ENCODE data around the gene BRD3.
A peak's percentile ranks its signal among the peaks of the same experiment; 100 is the strongest.

Gene BRD3

DNA sequence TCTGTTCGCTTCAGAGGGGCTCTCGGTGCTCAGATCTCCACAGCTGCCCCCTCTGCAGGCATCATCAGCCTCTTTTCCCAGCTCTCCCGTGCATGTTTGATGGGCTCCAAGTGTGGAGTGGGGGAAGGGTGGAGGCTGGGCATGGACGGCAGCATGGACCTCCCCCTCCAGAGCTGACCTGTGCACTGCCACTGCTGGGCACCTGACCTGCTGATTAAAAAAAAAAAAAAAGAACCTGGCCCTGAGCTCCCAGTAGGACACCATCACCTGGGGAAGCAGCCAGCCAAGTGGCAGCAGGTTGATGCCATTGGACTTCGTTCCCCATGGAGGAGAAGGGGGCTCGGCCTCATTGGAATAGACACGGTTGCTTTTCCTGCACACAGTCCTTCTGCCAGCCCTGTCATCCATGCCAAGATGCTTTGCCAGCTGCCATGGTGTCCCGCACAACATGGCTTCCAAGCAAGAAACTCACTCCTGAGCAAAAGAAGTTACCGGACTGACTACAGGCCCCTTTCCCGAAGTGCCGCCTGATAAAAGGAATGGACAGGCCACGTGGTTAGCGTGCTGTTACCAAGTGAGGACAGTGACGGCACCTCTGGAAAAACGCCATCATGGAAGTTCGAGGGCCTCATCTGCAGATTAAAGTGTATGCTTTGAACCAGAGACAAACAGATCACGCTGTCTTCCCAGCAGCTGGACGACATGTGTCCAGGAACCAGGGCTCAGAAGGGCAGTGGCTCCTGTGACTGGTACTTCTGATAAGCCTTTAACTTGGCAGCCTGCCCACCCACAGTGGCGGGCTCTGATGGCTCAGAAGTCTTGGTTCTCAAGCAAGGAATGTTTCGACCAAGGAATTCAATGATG lies 57.3 kb downstream of the BRD3 start:
- no peak for DNase-seq

DNA sequence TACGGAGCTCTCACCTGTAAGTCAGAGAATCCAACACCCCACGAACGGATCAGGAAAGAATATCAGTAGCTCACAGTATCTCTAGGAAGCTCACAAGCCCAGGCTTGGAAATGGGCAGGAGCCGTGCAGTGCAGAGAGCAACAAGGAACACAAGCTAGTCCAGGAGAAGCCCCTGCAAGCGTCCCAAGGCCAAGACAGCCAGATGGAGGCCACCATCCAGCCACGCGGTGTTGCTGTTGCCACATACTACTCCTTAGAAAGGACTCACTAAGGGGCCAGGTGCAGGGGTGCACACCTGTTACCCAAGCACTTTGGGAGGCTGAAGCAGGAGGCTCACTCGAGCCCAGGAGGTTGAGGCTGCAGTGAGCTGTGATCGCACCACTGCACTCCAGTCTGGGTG lies 60.3 kb downstream of the BRD3 start:
- DNase-seq, result no peak

DNA sequence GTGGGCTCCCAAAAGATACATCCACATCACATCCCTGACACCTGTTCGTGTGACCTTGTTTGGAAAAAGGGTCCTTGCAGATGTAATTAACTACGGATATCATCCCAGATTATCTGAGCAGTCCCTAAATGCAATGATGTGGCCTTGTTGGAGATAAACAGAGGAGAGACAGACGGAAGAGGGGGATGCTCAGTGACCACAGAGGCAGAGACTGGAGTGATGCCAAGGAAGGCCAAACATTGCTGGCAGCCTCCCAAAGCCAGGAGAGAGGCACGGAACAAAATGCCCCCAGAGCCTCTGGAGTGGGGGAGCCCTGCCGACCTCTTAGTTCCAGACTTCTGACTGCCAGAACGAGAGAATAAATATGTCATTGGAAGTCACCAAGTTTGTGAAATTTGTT lies 60.7 kb downstream of the BRD3 start:
- DNase-seq, result no peak

DNA sequence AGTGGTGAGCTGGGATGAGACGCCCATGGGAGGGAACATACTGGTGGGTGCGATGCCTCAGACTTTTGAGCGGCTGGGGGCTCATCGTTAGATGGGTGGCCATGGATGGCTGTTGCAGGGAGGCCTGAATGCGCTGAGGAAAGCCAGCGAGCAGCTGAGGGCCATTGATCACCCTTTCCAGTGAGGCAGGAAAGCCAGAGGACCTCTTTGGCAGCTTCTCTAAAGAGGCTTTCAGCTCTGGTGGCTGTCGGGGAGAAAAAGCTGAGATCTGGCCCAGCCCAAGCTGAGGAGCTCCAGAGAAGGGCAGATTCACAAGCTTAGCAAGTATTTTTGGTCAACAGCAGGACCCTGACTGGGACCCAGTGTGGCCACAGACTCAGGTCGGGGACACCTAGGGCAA lies 62.4 kb downstream of the BRD3 start:
- no peak for DNase-seq

DNA sequence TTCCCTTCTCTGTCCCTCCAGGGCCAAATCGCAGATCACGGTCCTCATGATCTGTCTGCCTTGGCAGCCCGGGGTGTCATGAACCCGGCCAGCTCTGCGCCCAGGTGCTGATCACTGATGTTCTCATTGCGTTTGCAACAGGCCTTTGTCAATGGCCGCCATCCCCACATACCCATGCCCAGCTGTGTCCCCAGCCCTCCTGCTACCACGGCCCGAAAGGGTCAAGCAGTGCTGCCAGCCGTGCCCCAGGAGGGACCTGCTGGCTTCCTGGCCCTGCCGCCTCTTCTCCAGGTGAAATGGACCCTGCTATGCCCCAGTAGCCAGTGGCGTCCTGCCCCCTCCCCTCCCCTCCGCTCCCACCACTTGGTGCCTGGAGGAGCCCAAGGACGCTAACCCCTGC lies 62.9 kb downstream of the BRD3 start:
- DNase-seq, result no peak

DNA sequence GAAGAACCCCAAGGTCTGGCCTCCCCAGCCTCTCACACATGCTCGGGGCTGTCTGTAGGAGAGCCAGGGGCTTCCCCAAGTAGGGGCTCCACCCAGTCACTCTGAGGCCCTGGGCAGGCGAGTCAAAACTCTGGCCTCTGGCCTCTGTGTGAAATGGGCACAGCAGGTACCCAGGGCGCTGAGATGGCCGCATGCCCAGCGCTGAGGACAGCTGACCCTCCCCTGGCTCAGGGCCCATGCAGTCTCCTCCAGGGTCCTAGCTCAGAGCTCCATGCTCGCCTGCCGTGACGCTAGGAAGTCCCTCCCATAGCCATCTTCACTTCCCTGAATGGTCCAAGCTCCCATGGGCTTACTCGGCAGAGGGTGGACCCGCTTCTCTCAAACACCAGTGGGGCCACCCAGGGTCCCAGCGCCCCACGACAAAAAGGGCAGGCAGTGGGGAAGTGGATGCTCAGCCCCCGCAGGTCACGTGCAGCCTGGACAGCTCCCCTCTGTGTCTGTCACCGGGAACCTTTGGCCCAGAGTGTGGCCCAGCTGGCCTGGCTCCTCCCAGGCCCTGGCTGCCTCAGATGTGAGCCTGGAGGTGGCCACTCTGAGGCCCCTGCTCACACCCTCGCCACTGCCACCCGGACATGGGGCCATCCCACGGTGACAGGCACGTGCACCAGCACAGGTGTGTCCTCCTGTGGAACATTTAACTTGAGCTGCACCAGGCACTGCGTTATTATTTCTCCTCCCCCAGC lies 63.5 kb downstream of the BRD3 start:
- no peak for DNase-seq

DNA sequence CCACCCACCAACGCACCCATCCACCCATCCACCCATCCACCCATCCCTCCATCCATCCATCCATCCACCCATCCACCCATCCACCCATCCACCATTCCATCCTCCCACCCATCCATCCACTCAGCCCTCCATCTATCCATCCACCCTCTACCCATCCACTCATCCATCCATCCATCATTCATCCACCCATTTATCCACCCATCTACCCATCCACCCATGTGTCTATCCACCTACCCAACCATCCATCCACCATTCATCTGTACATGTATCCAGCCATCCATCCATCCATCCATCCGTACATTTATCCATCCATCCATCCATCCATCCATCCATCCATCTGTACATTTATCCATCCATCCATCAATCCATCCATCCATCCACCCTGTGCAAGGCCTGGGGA lies 64.6 kb downstream of the BRD3 start:
- no peak for DNase-seq

DNA sequence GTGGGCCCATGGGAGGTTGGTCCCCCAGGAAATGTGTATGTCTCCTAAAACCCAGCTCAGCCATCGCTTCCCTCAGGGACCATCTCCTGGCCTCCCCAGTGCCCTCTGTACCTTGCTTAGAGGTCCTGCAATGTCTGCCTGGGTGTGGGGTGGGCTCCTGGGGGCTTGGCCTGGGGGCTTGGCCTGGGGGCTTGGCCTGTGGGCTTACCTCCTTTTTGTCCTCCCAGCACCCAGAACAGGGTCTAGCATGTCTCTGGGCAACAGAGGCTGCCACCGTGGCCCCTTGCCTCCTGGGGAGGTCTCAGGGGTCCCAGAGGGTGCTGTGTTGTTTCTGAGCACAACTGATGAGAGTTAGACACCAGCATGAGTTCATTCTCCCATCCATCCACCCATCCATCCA lies 65.0 kb downstream of the BRD3 start:
- DNase-seq, result no peak

DNA sequence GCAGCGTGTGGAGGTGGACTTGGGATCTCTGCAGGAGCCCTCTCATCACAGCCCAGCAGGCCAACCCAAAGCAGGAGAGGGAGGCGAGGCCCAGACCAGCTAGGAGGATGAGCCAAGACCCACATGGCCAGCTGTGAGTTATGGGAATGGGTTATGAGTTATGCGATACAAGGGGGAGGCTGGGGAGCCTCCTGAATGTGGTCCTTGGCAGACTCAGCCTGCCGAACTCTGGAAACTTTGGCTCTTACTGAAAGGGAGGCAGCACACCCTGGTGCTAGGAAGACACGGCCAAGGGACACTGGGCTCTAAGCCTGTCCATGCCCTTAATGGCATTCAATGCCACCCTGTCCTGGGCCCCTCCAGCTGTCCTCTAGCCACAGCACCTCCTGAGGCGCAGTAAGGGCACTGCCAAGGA lies 68.0 kb downstream of the BRD3 start:
- DNase-seq, result no peak

DNA sequence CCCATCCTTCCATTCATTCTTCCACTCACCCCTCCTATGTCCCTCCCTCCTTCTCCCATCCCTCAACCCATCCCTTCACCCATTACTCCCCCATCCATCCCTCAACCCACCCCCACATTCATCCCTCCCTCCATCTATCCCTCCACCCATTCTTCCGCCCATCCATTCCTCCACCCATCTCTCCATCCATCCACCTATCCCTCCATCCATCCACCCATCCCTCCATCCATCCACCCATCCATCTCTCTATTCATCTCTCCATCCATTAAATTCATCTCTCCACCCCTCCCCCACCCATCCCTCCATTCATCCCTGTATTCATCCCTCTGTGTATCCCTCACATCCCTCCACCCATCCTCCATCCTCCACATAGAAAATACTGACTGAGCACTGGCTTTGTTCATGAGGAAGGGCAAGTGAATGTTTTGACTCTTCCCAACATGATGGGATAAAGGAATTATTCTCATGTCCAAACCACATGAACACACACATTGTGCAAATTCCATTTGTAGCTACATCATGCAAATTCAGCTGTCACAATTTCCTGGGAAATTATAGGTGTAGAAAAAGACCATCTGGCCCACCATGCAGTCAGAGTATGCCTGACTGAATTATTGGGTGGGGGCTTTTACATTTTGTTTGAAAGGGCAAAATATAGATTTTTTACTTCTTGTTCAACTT lies 68.8 kb downstream of the BRD3 start:
- DNase-seq, result no peak

DNA sequence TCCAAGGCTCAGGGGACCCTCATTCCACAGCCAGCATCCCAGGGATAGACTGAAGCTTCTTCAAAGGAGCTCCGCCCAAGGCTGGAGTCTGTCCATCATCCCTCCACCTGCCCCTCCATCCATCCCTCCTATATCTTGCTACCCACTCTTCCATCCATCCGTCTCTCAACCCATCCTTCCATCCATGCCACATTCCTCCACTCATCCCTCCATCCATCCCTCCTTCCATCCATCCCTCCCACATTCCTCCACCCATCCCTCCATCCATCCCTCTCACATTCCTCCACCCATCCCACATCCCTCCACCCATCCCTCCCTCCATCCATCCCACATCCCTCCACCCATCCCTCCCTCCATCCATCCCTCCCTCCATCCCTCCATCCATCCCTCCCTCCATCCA lies 70.2 kb downstream of the BRD3 start:
- DNase-seq, result no peak

DNA sequence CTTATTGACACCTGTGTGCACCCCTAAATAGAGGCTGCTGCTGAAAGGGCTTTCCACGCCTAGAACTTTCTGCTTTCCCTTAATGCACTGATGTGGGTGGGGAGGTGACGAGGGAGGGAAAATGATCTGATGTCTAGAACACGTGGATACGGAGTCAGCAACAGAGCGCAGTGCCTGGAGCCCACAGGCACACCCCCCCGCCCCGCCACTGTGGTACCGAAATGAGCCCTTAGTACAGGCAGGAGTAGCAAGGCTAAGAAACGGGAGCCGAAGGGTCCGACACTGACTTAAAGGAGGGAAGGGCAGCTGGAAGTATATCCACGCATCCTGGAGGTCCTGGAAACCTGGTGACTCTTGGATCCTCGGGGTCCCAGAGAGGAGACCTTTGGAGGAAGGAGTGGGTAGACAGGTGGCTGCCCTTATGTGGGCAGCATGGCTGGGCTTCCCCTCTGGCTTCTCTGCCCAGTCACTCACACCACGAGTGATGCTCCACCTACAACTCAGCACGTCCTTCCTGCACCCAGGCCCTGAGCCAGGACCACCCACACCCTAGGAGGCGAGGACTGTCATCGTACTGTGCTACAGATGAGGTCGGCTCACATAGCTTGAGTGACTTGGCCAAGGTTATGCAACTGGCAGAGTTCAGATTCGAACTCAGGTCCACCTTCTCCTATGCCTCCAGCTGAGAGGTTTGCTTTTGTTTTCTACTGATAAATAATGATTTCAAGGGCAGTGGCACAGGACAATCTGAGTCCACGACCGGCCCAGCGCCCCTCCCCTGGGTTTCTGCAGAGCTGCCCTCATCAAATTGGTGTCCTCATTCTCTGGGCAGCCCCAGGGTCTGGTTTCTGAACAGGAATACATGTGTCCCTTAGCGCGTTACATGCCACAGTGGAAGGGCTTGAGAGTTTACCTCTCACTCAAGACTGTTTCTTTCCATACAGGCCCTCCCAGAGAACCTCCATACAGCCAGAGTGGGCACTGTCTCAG lies 71.0 kb downstream of the BRD3 start:
- no peak for DNase-seq

DNA sequence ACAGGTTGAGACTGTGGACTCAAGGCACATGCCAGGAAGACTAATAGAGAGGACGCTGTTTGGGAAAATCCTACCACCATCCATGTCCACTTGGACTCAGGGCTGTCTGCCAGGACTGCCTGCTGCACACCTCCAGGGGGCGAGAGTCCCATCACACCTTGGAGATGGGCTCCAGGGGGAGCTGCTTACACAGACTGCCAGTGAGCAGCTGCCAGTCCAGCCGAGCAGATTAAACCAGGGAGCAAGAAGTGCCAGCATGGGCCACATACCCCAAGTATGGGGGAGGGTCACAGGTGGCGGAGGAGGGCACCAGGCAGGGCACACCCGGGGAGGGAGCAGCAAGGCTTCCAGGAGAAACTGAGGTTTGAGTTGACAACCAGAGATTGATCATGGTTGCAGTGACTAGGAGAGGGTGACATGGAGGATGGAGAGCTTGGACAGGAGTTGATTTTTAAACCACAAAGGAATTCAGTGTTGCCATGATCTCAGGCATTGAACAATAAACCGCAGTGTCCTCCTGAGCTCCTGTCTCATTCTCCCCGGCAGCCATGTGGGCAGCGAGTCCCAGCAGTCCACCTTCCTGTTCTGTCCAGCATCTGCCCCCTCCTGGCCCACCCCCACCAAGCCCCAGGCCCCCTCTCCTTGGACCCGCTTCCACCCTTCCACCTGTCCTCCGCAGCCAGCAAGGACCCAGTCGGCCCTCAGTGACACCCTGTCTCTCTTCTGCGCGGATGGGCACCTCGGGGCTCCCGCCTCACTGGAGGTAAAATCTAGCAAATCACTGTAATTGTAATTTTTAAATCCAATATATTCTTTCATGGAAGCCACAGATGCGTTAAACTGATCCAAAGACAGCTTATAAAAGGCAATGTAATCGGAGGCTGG lies 72.6 kb downstream of the BRD3 start:
- no peak for DNase-seq

DNA sequence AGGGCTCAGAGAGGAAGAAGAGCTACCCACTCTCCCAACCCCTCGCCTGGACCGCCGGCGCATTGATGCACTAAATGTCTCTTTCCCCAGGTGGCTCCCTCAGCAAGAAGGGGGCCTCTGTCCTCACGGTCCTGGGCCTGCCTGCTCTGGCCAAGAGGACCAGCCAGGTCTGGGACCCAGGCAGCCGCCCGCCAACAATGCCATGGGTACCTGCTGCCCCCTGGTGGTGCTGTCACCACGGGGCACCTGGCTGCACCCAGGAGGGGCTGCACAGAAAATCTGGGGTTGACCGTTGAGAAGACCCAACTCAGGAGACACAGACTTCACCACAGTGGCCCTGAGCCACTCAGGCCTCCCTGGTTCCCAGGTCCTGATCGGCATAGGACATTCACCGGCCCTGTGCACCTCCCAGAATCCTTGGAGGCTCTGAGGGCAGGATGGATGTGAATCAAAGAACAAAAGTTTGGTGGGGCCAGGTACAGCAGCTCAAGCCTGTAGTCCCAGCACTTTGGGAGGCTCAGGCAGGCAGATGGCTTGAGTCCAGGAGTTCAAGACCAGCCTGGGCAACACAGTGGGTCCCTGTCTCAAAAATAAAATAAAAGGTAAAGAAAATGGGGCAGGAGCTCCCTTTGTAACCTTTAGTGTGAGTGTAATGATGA lies 73.3 kb downstream of the BRD3 start:
- DNase-seq, result peak; percentile 83

DNA sequence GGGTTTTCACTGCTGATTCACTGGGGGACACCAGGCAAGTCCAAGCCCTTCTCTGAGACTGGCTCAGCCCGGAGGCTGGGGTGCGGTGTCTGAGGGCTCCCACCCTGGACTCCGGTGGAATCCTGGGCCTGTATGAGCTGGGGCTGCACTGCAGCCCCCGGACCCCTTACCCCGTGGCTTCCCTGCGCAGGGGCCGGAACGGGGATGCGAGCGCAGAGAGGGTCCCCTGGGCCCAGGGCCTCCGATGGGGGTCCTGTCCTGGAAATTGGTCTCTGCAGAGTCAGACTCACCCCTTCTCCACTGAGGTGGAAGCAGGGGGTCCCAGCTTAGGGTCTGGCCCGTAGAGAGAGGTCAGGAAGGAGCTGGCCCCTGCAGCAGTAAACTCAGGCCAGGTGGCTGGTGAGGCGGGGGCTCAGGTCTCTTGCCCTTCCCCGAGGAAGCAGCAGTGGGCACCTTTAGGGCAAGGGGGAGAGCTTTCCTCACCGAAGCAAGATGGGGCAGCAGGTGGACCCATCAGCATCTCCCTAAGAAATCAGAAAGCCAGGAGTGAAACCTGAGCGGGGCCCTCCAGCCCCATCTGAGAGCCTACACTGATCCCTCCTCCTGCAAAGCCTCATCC lies 74.1 kb downstream of the BRD3 start:
- DNase-seq, result no peak

DNA sequence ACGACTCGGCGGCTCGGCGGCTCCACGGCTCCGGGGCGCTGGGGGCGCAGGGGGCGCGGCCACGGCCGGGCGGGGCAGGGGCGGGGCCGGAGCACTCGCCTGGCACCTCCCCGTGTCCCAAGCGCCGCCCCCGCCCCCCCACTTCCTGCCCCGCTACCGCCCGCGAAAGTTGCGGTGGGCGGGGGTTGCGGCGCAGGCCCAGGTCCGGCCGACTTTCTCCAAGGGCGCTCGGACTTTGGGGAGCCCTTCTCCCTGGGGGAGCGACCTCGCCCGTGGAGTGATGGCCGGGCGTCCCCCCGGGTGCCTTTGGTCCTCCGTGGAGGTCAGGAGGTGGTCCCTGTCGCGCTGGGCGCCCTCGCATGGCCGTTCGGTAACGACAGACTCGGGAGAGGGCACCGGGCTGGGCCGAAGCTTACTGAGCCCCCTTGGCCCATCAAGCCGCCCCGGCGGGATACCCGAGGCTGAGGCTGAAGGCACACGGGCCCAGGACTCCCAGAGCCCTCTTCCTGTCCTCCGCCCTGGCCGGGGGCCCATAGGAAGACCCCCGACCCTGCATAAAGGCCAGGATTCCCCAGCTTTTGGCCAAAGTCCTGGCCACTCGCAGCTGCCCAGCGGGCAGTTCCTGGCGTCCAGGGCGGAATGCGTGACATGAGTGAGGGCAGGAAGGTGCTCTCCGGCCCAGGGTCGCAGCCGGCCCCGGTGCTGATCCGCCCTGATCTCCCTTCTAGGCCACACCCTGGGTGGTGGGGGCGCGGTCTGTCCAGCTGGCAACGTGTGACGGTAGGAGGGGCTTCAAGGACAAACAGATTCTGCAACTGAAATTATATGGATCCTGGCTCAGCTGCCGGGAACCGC lies 74.8 kb downstream of the BRD3 start:
- peak; percentile 87 for DNase-seq

DNA sequence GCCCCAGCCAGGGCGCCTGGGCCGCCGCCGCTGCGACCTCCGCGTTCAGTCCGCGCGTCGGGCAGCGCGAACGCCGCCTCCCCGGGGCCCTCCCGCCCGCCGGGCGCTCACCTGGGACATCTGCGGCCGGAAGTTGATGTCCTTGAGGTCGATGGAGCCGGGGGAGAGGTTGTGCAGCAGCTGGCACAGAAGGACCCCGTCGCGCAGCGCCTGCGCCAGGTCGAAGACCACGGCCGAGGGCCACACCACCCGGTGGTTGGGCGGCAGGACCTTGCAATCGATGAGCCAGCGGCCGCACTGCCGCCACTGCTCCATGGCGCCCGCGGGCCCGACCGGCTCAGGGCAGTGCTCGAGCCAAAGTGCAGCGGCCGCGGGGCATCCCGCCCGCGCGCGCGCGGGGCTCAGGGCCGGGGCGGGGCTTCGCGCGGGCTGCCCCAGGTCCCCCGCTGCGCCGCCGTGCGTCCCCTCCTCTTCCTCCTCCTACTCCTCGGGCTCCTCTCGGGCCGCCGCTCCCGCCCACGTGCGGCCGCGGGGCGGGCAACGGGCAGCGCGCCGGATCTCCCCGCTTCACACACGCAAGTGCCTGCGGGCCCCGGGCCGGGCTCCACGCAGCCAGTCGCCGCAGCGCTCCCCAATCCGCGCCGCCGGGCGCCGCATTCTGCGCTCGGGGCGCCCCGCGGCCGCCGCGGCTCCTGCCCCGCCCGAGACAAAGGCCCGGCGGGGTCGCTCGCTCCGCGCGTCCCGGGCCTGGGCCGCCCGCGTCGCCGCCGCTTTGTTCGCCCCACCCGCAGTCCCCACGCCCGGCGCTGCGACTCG lies 75.7 kb downstream of the BRD3 start, which contains the start of gene VAV2:
Gene VAV2 (minus strand): TSS at position 361 of the 816 bp plus-strand sequence. CDS start 46 bp downstream, at position 315.
- peak; percentile 69 for DNase-seq

DNA sequence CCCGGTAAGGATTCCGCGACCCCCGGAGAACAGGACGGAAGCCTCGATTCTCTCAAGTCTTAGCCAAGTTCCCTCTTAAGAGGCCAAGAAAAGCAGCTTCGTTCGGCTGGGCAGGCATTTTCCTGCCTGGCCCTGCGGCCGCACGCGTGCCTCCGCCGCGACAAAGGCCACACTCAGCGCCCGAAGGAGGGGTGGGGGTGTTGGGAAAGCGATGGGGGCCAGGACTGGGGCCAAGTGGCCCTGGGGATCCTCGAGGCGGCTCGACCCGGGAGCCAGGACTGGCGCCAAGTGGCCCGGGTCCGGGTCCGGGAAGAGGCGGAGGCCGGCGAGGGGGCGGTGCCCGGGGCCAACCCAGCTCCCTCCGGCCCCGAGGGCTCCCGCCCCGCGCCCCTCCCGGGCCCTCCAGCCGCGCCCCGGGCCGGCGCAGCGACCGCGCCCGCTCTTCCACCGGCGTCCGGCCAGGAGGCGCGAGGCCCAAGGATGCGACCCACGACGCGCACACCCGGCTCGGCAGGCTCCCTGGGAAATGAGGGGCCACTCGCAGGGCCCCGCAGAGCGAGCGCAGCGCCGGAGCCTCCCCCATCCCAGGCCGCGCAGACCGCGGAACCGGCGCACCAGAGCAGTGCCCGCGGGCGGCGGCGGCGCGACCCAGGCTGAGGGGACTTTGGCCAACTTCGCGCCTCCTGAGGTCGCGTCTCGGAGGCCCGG lies 76.5 kb downstream of the BRD3 start:
- DNase-seq, result peak; percentile 18

All from CD4-positive, alpha-beta T cell treated with Interleukin-6 for 4 hours (primary cell).